HepG2 (cell line): ENCODE measurements around the gene IFIT1B. TPM values are rescaled to one million over a fixed set of nuclear protein-coding genes. Genes with fewer than 3 reads are reported as not detected.

ENCODE experiments used
- ATAC-seq: fragments of 200-7000 bp; cut with Tn5 transposase; 3 replicates; pipeline ENCODE4 v1.9.1; 2020; ENCODE audit warnings: mild to moderate bottlenecking, moderate library complexity
- BruUV-seq: library from RNA; stranded (reverse); fragments of 400-500 nt; replicated peaks from 2 replicates; lab custom pipeline; 2021; lab: Mats Ljungman, UMichigan
- CTCF ChIA-PET: fragments of 300-600 bp; formaldehyde crosslinking; extraction: SDS; loops from one replicate; lab custom pipeline; 2021; ENCODE audit warnings: low total read pairs, inconsistent platforms, low intra/inter-chr PET ratio; lab: Yijun Ruan, JAX
- POLR2A ChIA-PET: fragments of 350-600 bp; sonication (Branson Sonifier 250); formaldehyde crosslinking; loops from one replicate; lab custom pipeline; 2020; ENCODE audit warnings: antibody characterized with exemption, inconsistent platforms; lab: Yijun Ruan, JAX
- DNase-seq: peaks from one replicate; pipeline ENCODE4 v3.0.0-alpha.2; 2015; ENCODE audit warnings: low spot score
- FAIRE-seq: peaks from 3 replicates; lab custom pipeline; 2011; peaks lifted over from hg19 to GRCh38; lab: Jason Lieb, UNC
- H2AFZ ChIP-seq: one replicate; pipeline ENCODE4 v1.6.1; 2011; ENCODE audit warnings: low read length, inconsistent platforms
- H3K27ac ChIP-seq: fragments of 300-600 bp; 3 replicates; pipeline ENCODE4 v1.8.0; 2011; ENCODE audit warnings: mixed run types, mild to moderate bottlenecking, mixed read lengths, low read length, inconsistent platforms; ENCODE audit not compliant: insufficient read depth; ENCODE audit errors: extremely low read length
- H3K27me3 ChIP-seq, 2 experiments: fragments of 200-600 bp in 1 of 2; 2 replicates in 1 of 2; 3 replicates in 1 of 2; pipeline versions ENCODE4 v1.6.0 to v1.8.0; 2011; ENCODE audit warnings: low read length in 2 of 2, mild to moderate bottlenecking in 2 of 2, moderate library complexity in 2 of 2, inconsistent platforms in 1 of 2; ENCODE audit not compliant: insufficient read depth in 2 of 2, control insufficient read depth in 1 of 2
- H3K36me3 ChIP-seq, 2 experiments: fragments of 200-600 bp in 1 of 2; replicated peaks in 1 of 2; 2 replicates in 1 of 2; 3 replicates in 1 of 2; pipeline versions ENCODE4 v1.5.1 to v1.8.0; 2011; ENCODE audit warnings: low read length in 2 of 2, inconsistent platforms in 1 of 2; ENCODE audit not compliant: insufficient read depth in 2 of 2, control insufficient read depth in 1 of 2
- H3K4me1 ChIP-seq: 2 replicates; pipeline ENCODE4 v1.5.1; 2012; ENCODE audit warnings: low read length, inconsistent platforms; ENCODE audit not compliant: insufficient read depth
- H3K4me2 ChIP-seq: 2 replicates; pipeline ENCODE4 v1.6.0; 2011; ENCODE audit warnings: low read depth, low read length, inconsistent platforms
- H3K4me3 ChIP-seq, 3 experiments: fragments of 200-600 bp in 1 of 3; sonication (generic), shearing (Covaris generic) in 1 of 3; replicated peaks in 1 of 3; 2 replicates each; pipeline ENCODE4 v1.5.1; 2011 to 2016; ENCODE audit warnings: low read length in 3 of 3, inconsistent platforms in 2 of 3, low read depth in 2 of 3, mild to moderate bottlenecking in 2 of 3, control low read depth in 1 of 3, mixed read lengths in 1 of 3; ENCODE audit not compliant: insufficient read depth in 1 of 3
- H3K79me2 ChIP-seq: one replicate; pipeline ENCODE4 v1.6.1; 2011; ENCODE audit warnings: low read length, inconsistent platforms; ENCODE audit not compliant: insufficient read depth
- H3K9ac ChIP-seq: 2 replicates; pipeline ENCODE4 v1.6.0; 2011; ENCODE audit warnings: mild to moderate bottlenecking, low read depth, low read length, inconsistent platforms; ENCODE audit not compliant: insufficient read depth
- H3K9me3 ChIP-seq: 2 replicates; pipeline ENCODE4 v1.5.1; 2012; ENCODE audit warnings: mild to moderate bottlenecking, low read length
- H4K20me1 ChIP-seq: 2 replicates; pipeline ENCODE4 v1.6.0; 2011; ENCODE audit warnings: inconsistent platforms, mild to moderate bottlenecking, low read length, moderate library complexity; ENCODE audit not compliant: insufficient read depth
- HNRNPLL ChIP-seq: fragments of 200-400 bp; formaldehyde crosslinking; IDR thresholded peaks from 2 replicates; pipeline ENCODE4 v1.6.1; 2017; ENCODE audit warnings: mild to moderate bottlenecking, low read depth, low read length; ENCODE audit not compliant: poor library complexity, severe bottlenecking
- HOMEZ ChIP-seq: IDR thresholded peaks from 2 replicates; pipeline ENCODE4 v1.6.1; 2016; ENCODE audit warnings: low read depth
- HOXA5 ChIP-seq: sonication (generic); formaldehyde crosslinking; IDR thresholded peaks from 2 replicates; pipeline ENCODE4 v1.4.0; 2020; ENCODE audit warnings: missing genetic modification reagents
- MZF1 ChIP-seq: sonication (generic); formaldehyde crosslinking; IDR thresholded peaks from 2 replicates; pipeline ENCODE4 v1.8.1; 2023; ENCODE audit warnings: mild to moderate bottlenecking, missing genetic modification reagents, borderline replicate concordance
- TBL1XR1 ChIP-seq: fragments of 150-350 bp; IDR thresholded peaks from 2 replicates; pipeline ENCODE4 v1.6.1; 2014; ENCODE audit warnings: borderline replicate concordance, low read length; ENCODE audit not compliant: partially characterized antibody
- ZEB1 ChIP-seq: IDR thresholded peaks from 2 replicates; pipeline ENCODE4 v1.6.1; 2012; ENCODE audit warnings: mild to moderate bottlenecking, low read depth, inconsistent platforms; ENCODE audit not compliant: insufficient replicate concordance
- ZNF24 ChIP-seq: fragments of 450-650 bp; IDR thresholded peaks from 2 replicates; pipeline ENCODE4 v1.6.1; 2017; ENCODE audit warnings: antibody characterized with exemption, mild to moderate bottlenecking
- ZNF350 ChIP-seq: sonication (generic); formaldehyde crosslinking; IDR thresholded peaks from 2 replicates; pipeline ENCODE4 v1.4.0; 2020; ENCODE audit warnings: mild to moderate bottlenecking, low read depth, missing genetic modification reagents, borderline replicate concordance
- ZNF660 ChIP-seq: sonication (generic); formaldehyde crosslinking; IDR thresholded peaks from 2 replicates; pipeline ENCODE4 v1.5.1; 2020; ENCODE audit warnings: mild to moderate bottlenecking, low read depth, missing genetic modification reagents, borderline replicate concordance
- ZNF720 ChIP-seq: sonication (generic); formaldehyde crosslinking; IDR thresholded peaks from 2 replicates; pipeline ENCODE4 v1.4.0; 2020; ENCODE audit warnings: missing genetic modification reagents
- ZNF724P ChIP-seq: sonication (generic); formaldehyde crosslinking; IDR thresholded peaks from 2 replicates; pipeline ENCODE4 v1.8.0; 2022; ENCODE audit warnings: missing genetic modification reagents, borderline replicate concordance
- ZNF740 ChIP-seq: sonication (generic); formaldehyde crosslinking; IDR thresholded peaks from 2 replicates; pipeline ENCODE4 v1.4.0; 2020; ENCODE audit warnings: missing genetic modification reagents
- WGBS: methylation state at CpG from one replicate; pipeline ENCODE4 v1.1.6; 2017; ENCODE audit warnings: low lambda C conversion rate; 5-methylcytosine and 5-hydroxymethylcytosine counted together
- in situ Hi-C: cut with HindIII; loops from 2 replicates; pipeline ENCODE4 v1.10.0; 2017; ENCODE audit warnings: low pct_unique_long_range_greater_than_20kb; ENCODE audit not compliant: extremely low pct_ligation_motif_present
- intact Hi-C: fragments of 100-400 bp; cut with micrococcal nuclease; formaldehyde crosslinking; loops from one replicate; pipeline ENCODE4 v1.10.0; 2022; ENCODE audit not compliant: unreplicated experiment
- polyA plus RNA-seq, 8 experiments: library from polyadenylated mRNA; depleted of rRNA in 3 of 8; stranded (reverse) in 7 of 8; unstranded in 1 of 8; fragments of >200 nt; fragmentation: Illumina TruSeq in 4 of 8; extraction: Trizol in 4 of 8; gene quantifications; 2 replicates each; pipeline versions ENCODE4 v1.2.1 to v1.2.3, GENCODE V29; 2011 to 2016; ENCODE audit warnings: low read depth in 4 of 8, missing spikeins in 1 of 8, mixed read lengths in 1 of 8; ENCODE audit not compliant: insufficient read depth in 1 of 8
- total RNA-seq, 5 experiments: library from RNA; depleted of rRNA; stranded (reverse); fragments of >200 nt; fragmentation: Illumina TruSeq; extraction: Trizol; gene quantifications; 2 replicates each; pipeline ENCODE4 v1.2.3, GENCODE V29; 2016; ENCODE audit warnings: low read depth in 1 of 5

Gene IFIT1B
- total and polyA plus RNA-seq, 2 of the 13 experiments (the other 11 are each of a cell fraction or from before 2014, with no cell fraction given): not detected

GRCh38 chr10:89414879-89415821, 37.3 kb downstream of the IFIT1B start (continued):
- TF ChIP-seq TBL1XR1: no peak

DNA sequence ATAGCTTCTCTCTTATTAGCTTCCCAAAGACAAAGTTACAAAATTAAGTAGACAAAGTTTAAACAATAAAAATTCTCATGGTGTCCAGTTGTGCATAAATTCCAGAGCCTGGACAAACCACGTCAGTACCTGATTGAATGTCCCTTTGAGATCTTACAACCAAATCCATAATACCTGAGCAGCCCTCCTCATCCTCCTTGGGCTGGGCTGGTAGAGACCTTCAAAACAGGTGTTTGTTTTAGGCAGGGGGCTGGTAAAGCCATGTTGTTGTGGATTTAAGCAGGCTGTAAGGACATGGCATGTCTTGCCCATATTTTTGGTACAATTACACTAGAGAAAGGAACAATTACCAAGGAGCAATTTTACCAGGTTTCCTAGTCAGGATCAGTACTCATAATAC, 38.6 kb downstream of the IFIT1B start:
- H3K4me1 ChIP-seq: peaks cover 26% of the 10 kb centered on the region
- in situ Hi-C loops (no loop called here), intact Hi-C loops (no loop called here)
- no peak overlapping the region for H3K9ac ChIP-seq
- FAIRE-seq (no peak), DNase-seq (no peak), ATAC-seq (no peak)
- H3K9me3 ChIP-seq: no peaks in the 10 kb centered on the region
- H3K79me2 ChIP-seq: peaks cover 2% of the 10 kb centered on the region
- H3K4me2 ChIP-seq: peak overlapping the region; percentile 80
- H2AFZ ChIP-seq: no peak overlapping the region
- TF ChIP-seq HOXA5 (CRISPR knock-in tag) (no peak), ZNF740 (CRISPR knock-in tag) (no peak)
- CTCF ChIA-PET: no interaction called here
- peaks cover 0 to 4% of the 10 kb centered on the region in 2 experiments; a peak in 1 of 5 replicates for H3K36me3 ChIP-seq
- WGBS: 90% methylated on average over 1 of the region's 1 CpG
- H4K20me1 ChIP-seq: no peaks in the 10 kb centered on the region
- H3K27ac ChIP-seq: no peak overlapping the region
- POLR2A ChIA-PET: no interaction called here
- H3K4me3 ChIP-seq: no peak overlapping the region
- BruUV-seq: no TSS peak
- H3K27me3 ChIP-seq: no peaks in the 10 kb centered on the region; a peak in 1 of 5 replicates

GRCh38 chr10:89419548-89419947, 41.7 kb downstream of the IFIT1B start:
- DNase-seq (no peak), FAIRE-seq (no peak), ATAC-seq (no peak)
- Histone ChIP-seq H3K79me2 (peaks cover 2% of the 10 kb centered on the region), H3K4me3 (no peak overlapping the region), H4K20me1 (no peaks in the 10 kb centered on the region), H3K27ac (no peak overlapping the region), H3K4me2 (no peak overlapping the region), H3K4me1 (peaks cover 18% of the 10 kb centered on the region), H3K9me3 (no peaks in the 10 kb centered on the region), H3K27me3 (no peaks in the 10 kb centered on the region), H2AFZ (no peak overlapping the region), H3K36me3 (peaks cover 0 to 4% of the 10 kb centered on the region in 2 experiments; a peak in 1 of 5 replicates), H3K9ac (no peak overlapping the region)
- no TSS peak for BruUV-seq
- in situ Hi-C loops: no loop called here
- WGBS: 84% methylated on average over 3 of the region's 3 CpGs
- POLR2A ChIA-PET: interaction anchor here (1.2 kb wide), 1 partner anchor 224 kb away, joined by 3 read pairs; no protein-coding TSS in a partner anchor
- CTCF ChIA-PET: no interaction called here
- intact Hi-C loops: no loop called here
- TF ChIP-seq ZNF720 (CRISPR knock-in tag) (no peak), ZNF724P (CRISPR knock-in tag) (no peak), MZF1 (CRISPR knock-in tag) (no peak), ZEB1 (no peak), ZNF24 (no peak), ZNF350 (CRISPR knock-in tag) (no peak), ZNF660 (CRISPR knock-in tag) (no peak), HOMEZ (CRISPR knock-in tag) (no peak), HNRNPLL (no peak)
